NCI-H2196 (cell line): Measurements from ENCODE around the gene CLCN2.
A peak's percentile ranks its signal among the peaks of the same experiment; 100 is the strongest.
"Not testable (repeated sequence)": the region's sequence is repeated elsewhere in the genome, so short reads cannot be mapped to it uniquely, and the experiment has no call there.

ENCODE experiments used
- DNase-seq: peaks from one replicate; lab custom pipeline; 2025; ENCODE audit not compliant: unreplicated experiment; lab: John Stamatoyannopoulos, UW

CLCN2 gene

GRCh38 chr3:184346480-184347190 lies 14.8 kb downstream of the CLCN2 start:
- DNase-seq, result no peak

GRCh38 chr3:184345317-184346144 lies 15.9 kb downstream of the CLCN2 start:
- DNase-seq, result peak; percentile 95

GRCh38 chr3:184344579-184345316 lies 16.7 kb downstream of the CLCN2 start:
- DNase-seq, result no peak

- DNase-seq, result no peak
Measured at GRCh38 chr3:184343200-184343876, 18.1 kb downstream of the CLCN2 start.

- peak; percentile 100 for DNase-seq
Measured at GRCh38 chr3:184341925-184342324, 19.5 kb downstream of the CLCN2 start.

- not testable (repeated sequence) for DNase-seq
Measured at GRCh38 chr3:184339451-184340135, 21.8 kb downstream of the CLCN2 start.

- DNase-seq, result peak; percentile 83
Measured at GRCh38 chr3:184339001-184339400, 22.4 kb downstream of the CLCN2 start.

- DNase-seq, result peak; percentile 100
Measured at GRCh38 chr3:184338511-184338945, 22.9 kb downstream of the CLCN2 start.

- no peak for DNase-seq
Measured at GRCh38 chr3:184337981-184338380, 23.4 kb downstream of the CLCN2 start.

- no peak for DNase-seq
Measured at GRCh38 chr3:184337399-184337714, 24.0 kb downstream of the CLCN2 start, which contains the start of gene FAM131A. Gene FAM131A, plus strand, starts transcription at chr3:184337600. Its CDS starts 31 bp downstream, at chr3:184337631.

- peak; percentile 92 for DNase-seq
Measured at GRCh38 chr3:184336547-184337398, 24.6 kb downstream of the CLCN2 start.

- peak; percentile 99 for DNase-seq
Measured at GRCh38 chr3:184335661-184336546, 25.5 kb downstream of the CLCN2 start.

- peak; percentile 75 for DNase-seq
Measured at GRCh38 chr3:184335291-184335660, 26.1 kb downstream of the CLCN2 start.

- DNase-seq, result no peak
Measured at GRCh38 chr3:184334470-184335158, 26.8 kb downstream of the CLCN2 start.

- no peak for DNase-seq
Measured at GRCh38 chr3:184333700-184334099, 27.7 kb downstream of the CLCN2 start.

GRCh38 chr3:184333190-184333589 lies 28.2 kb downstream of the CLCN2 start:
- DNase-seq, result no peak

- no peak for DNase-seq
Measured at GRCh38 chr3:184332370-184333090, 28.9 kb downstream of the CLCN2 start.
